K562 (cell line): ENCODE results near the gene RDH13. TPM values are rescaled to one million over a fixed set of nuclear protein-coding genes. Genes with fewer than 3 reads are reported as not detected.

Source experiments
- ATAC-seq: fragments of 200-7000 bp; cut with Tn5 transposase; 3 replicates; pipeline ENCODE4 v1.9.1; 2020; ENCODE audit warnings: moderate library complexity
- BruUV-seq: library from RNA; stranded (reverse); fragments of 400-500 nt; replicated peaks from 2 replicates; lab custom pipeline; 2021; lab: Mats Ljungman, UMichigan
- CTCF ChIA-PET: fragments of 300-600 bp; formaldehyde crosslinking; extraction: SDS; loops from one replicate; lab custom pipeline; 2021; ENCODE audit warnings: low intra/inter-chr PET ratio; lab: Yijun Ruan, JAX
- POLR2A ChIA-PET: fragments of 300-600, 350-650 bp; sonication (Branson Sonifier 250); formaldehyde crosslinking; extraction: SDS; loops from one replicate; lab custom pipeline; 2021; ENCODE audit warnings: antibody characterized with exemption, inconsistent platforms; lab: Yijun Ruan, JAX
- DNase-seq, 4 experiments: peaks; one replicate each; pipeline versions ENCODE4 v3.0.0 to v3.0.0-alpha.2; 2011 to 2018; ENCODE audit warnings: low spot score in 3 of 4, mixed read lengths in 3 of 4; ENCODE audit errors: extremely low read depth in 1 of 4
- FAIRE-seq: peaks from 2 replicates; lab custom pipeline; 2011; peaks lifted over from hg19 to GRCh38; lab: Jason Lieb, UNC
- H2AFZ ChIP-seq: 2 replicates; pipeline ENCODE4 v1.6.0; 2011; ENCODE audit warnings: low read depth, low read length, control low read depth, inconsistent platforms
- H3K27ac ChIP-seq: fragments of 200-600 bp; 3 replicates; pipeline ENCODE4 v1.8.0; 2011; ENCODE audit warnings: low read depth, mild to moderate bottlenecking, control low read depth, inconsistent platforms, low read length, moderate library complexity, mixed read lengths; ENCODE audit errors: extremely low read depth
- H3K27me3 ChIP-seq, 2 experiments: fragments of 300-600 bp in 1 of 2; 2 replicates in 1 of 2; 3 replicates in 1 of 2; pipeline versions ENCODE4 v1.6.0 to v1.8.0; 2011; ENCODE audit warnings: inconsistent platforms in 2 of 2, low read length in 2 of 2, mild to moderate bottlenecking in 1 of 2, mixed read lengths in 1 of 2, moderate library complexity in 1 of 2; ENCODE audit not compliant: control insufficient read depth in 2 of 2, insufficient read depth in 2 of 2
- H3K36me3 ChIP-seq: fragments of 300-600 bp; 3 replicates; pipeline ENCODE4 v1.8.0; 2011; ENCODE audit warnings: mild to moderate bottlenecking, low read length, inconsistent platforms; ENCODE audit not compliant: control insufficient read depth, insufficient read depth
- H3K4me1 ChIP-seq, 2 experiments: fragments of 200-600 bp in 1 of 2; replicated peaks in 1 of 2; 2 replicates in 1 of 2; 3 replicates in 1 of 2; pipeline versions ENCODE4 v1.5.1 to v1.8.0; 2011; ENCODE audit warnings: inconsistent platforms in 2 of 2, low read length in 2 of 2, mild to moderate bottlenecking in 1 of 2, mixed read lengths in 1 of 2, moderate library complexity in 1 of 2; ENCODE audit not compliant: control insufficient read depth in 2 of 2, insufficient read depth in 2 of 2
- H3K4me2 ChIP-seq: 2 replicates; pipeline ENCODE4 v1.6.1; 2011; ENCODE audit warnings: low read length, control low read depth, inconsistent platforms, mixed read lengths; ENCODE audit not compliant: insufficient read depth
- H3K4me3 ChIP-seq: fragments of 200-600 bp; sonication (generic), shearing (Covaris generic); 2 replicates; pipeline ENCODE4 v1.5.1; 2016; ENCODE audit warnings: control low read depth, inconsistent platforms
- H3K79me2 ChIP-seq: fragments of 200-600 bp; 3 replicates; pipeline ENCODE4 v1.8.0; 2011; ENCODE audit warnings: low read length, inconsistent platforms; ENCODE audit not compliant: control insufficient read depth, insufficient read depth
- H3K9ac ChIP-seq, 2 experiments: 2 replicates each; pipeline versions ENCODE4 v1.6.0 to v1.6.1; 2011; ENCODE audit warnings: low read depth in 2 of 2, low read length in 2 of 2, control low read depth in 1 of 2, inconsistent platforms in 1 of 2, mild to moderate bottlenecking in 1 of 2, mixed read lengths in 1 of 2; ENCODE audit not compliant: insufficient read depth in 1 of 2
- H3K9me1 ChIP-seq: one replicate; pipeline ENCODE4 v1.6.0; 2011; ENCODE audit warnings: inconsistent platforms, mild to moderate bottlenecking, low read length, moderate library complexity; ENCODE audit not compliant: control insufficient read depth, insufficient read depth
- H3K9me3 ChIP-seq: replicated peaks from 2 replicates; pipeline ENCODE4 v1.5.1; 2011; ENCODE audit warnings: low read depth, low read length, inconsistent platforms; ENCODE audit not compliant: control insufficient read depth, insufficient read depth
- H4K20me1 ChIP-seq: replicated peaks from 2 replicates; pipeline ENCODE4 v1.6.1; 2011; ENCODE audit warnings: low read length, inconsistent platforms, mixed read lengths; ENCODE audit not compliant: control insufficient read depth, insufficient read depth
- EGR1 ChIP-seq: fragments of 450-650 bp; conservative IDR thresholded peaks from 2 replicates; pipeline ENCODE4 v1.6.1; 2017; ENCODE audit warnings: mild to moderate bottlenecking
- HDAC1 ChIP-seq, 2 experiments: fragments of 450-650 bp; IDR thresholded peaks; 2 replicates each; pipeline ENCODE4 v1.6.1; 2016 to 2017; ENCODE audit warnings: inconsistent platforms in 1 of 2, mild to moderate bottlenecking in 1 of 2, moderate library complexity in 1 of 2
- LARP7 ChIP-seq: fragments of 450-650 bp; IDR thresholded peaks from 2 replicates; pipeline ENCODE4 v1.6.1; 2016
- MCM5 ChIP-seq: fragments of 450-650 bp; IDR thresholded peaks from 2 replicates; pipeline ENCODE4 v1.6.1; 2016; ENCODE audit warnings: low read depth
- MIER1 ChIP-seq: fragments of 450-650 bp; IDR thresholded peaks from 2 replicates; pipeline ENCODE4 v1.6.1; 2016; ENCODE audit warnings: antibody characterized with exemption, mild to moderate bottlenecking, low read depth
- ZEB2 ChIP-seq: fragments of 450-650 bp; IDR thresholded peaks from 2 replicates; pipeline ENCODE4 v1.6.1; 2016
- ZNF143 ChIP-seq: sonication (generic); formaldehyde crosslinking; IDR thresholded peaks from 2 replicates; pipeline ENCODE4 v1.9.0; 2022; ENCODE audit warnings: mild to moderate bottlenecking, missing genetic modification reagents
- WGBS: fragments of 100-300 bp; shearing (Covaris generic); methylation state at CpG from one replicate; pipeline ENCODE4 v1.1.6; 2016; ENCODE audit warnings: low coverage, mixed read lengths; ENCODE audit not compliant: insufficient coverage; ENCODE audit errors: missing lambda C conversion rate; 5-methylcytosine and 5-hydroxymethylcytosine counted together
- in situ Hi-C: fragments of 300-500 bp; cut with MboI; formaldehyde crosslinking; loops from 4 replicates; pipeline ENCODE4 v1.15.0; 2018; ENCODE audit warnings: inconsistent platforms, mixed read lengths
- intact Hi-C: fragments of 100-400 bp; cut with micrococcal nuclease; formaldehyde crosslinking; loops from 2 replicates; pipeline ENCODE4 v1.14.2; 2022
- polyA plus RNA-seq, 8 experiments: library from polyadenylated mRNA; depleted of rRNA in 4 of 8; stranded (reverse) in 5 of 8; unstranded in 3 of 8; fragments of >200 nt; fragmentation: Nextera tagmentation in 2 of 8; fragmentation: Illumina TruSeq in 1 of 8; extraction: Ambion mirVana in 2 of 8; extraction: Trizol in 1 of 8; gene quantifications; 2 replicates each; pipeline versions ENCODE4 v1.2.1 to v1.2.3, GENCODE V29; 2011 to 2014; ENCODE audit warnings: inconsistent platforms in 1 of 8, missing spikeins in 1 of 8
- total RNA-seq, 7 experiments: library from RNA; depleted of rRNA in 6 of 7; stranded (reverse); fragments of >200 nt in 6 of 7; fragmentation: Illumina TruSeq in 2 of 7; extraction: Trizol in 2 of 7; gene quantifications; 2 replicates each; pipeline versions ENCODE4 v1.2.1 to v1.2.3, GENCODE V29; 2011 to 2021; ENCODE audit warnings: low replicate concordance in 1 of 7
- TF ChIP-seq, protein P1 (sequence below), 2 experiments: fragments of 450-650 bp; formaldehyde crosslinking in 1 of 2; IDR thresholded peaks; 2 replicates each; pipeline versions ENCODE4 v1.4.0 to v1.6.1; 2014 to 2020; ENCODE audit warnings: mild to moderate bottlenecking in 2 of 2, borderline replicate concordance in 1 of 2, low read depth in 1 of 2

RDH13 gene
- total and polyA plus RNA-seq, 9 of the 15 experiments (the other 6 are each of a cell fraction or from before 2014, with no cell fraction given), result 7.5 to 70.3 (median 39.5) TPM

DNA sequence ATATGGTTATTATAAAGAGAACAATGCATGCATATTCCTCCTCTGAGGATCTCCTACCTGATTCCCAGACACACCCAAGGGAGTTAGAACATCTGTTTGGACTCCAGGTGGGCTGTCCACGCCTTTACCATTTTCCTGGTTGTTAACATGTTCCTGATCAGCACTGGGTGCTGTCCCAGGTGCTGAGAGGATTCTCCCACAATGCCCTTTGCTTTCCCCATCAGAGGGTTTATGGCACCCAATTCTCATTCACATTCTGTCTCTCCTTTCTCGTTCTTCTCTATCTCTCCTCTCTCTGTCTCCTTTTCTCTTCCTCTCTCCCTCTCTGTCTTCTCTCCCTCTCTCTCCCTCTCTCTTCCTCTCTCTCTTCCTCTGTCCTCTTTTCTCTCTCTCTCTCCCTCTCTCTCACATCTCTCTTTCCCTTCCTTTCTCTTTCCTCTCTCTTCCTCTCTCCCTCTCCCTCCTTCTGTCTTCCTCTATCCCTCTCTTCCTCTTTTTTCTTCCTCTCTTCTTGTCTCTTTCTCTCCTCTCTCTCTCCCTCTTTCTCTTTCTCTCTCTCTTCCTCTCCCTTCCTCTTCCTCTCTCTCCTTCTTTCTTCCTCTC is 3.3 kb upstream of the RDH13 start:
- no peak overlapping the region for H3K4me3 ChIP-seq
- peaks cover 8% of the 10 kb centered on the region in 2 experiments; a peak in 4 of 5 replicates for H3K27me3 ChIP-seq
- FAIRE-seq (peak; percentile 40), ATAC-seq (no peak), DNase-seq (peak in 2 of 4 experiments; percentile 40 to 49)
- peaks cover 6% of the 10 kb centered on the region; the same call in 1 of the 3 replicates for H3K36me3 ChIP-seq
- CTCF ChIA-PET, result no interaction called here
- POLR2A ChIA-PET, result interaction anchor here (1.9 kb wide), 2 partner anchors 12 to 19 kb away, joined by 4 to 5 read pairs; no protein-coding TSS in a partner anchor
- no peak overlapping the region for H3K9ac ChIP-seq
- in situ Hi-C loops, result no loop called here
- peaks cover 18 to 25% of the 10 kb centered on the region in 2 experiments for H3K4me1 ChIP-seq
- intact Hi-C loops, result no loop called here
- H3K27ac ChIP-seq, result no peak overlapping the region
- H4K20me1 ChIP-seq, result 0 out of 2 replicates have a peak, but pooled peaks cover 4% of the 10 kb centered on the region
- H3K4me2 ChIP-seq, result no peak overlapping the region
- H3K79me2 ChIP-seq, result peaks cover 17% of the 10 kb centered on the region
- H2AFZ ChIP-seq, result no peak overlapping the region
- H3K9me3 ChIP-seq, result no peaks in the 10 kb centered on the region
- H3K9me1 ChIP-seq, result no peaks in the 10 kb centered on the region
- no TSS peak for BruUV-seq
- 0% methylated on average over 2 of the region's 2 CpGs for WGBS
- TF ChIP-seq HDAC1 (IDR thresholded peaks at IDR 0.05), result peak in 1 of 2 experiments; percentile 55; a peak in 1 of 4 replicates
- TF ChIP-seq LARP7, result 0 out of 2 replicates have a peak, but pooled peaks have one; percentile 56
- TF ChIP-seq ZEB2, result peak; percentile 81; the same call in 1 of the 2 replicates
- peak; percentile 75 for TF ChIP-seq ZNF143 (CRISPR knock-in tag)
- TF ChIP-seq, protein P1, sequence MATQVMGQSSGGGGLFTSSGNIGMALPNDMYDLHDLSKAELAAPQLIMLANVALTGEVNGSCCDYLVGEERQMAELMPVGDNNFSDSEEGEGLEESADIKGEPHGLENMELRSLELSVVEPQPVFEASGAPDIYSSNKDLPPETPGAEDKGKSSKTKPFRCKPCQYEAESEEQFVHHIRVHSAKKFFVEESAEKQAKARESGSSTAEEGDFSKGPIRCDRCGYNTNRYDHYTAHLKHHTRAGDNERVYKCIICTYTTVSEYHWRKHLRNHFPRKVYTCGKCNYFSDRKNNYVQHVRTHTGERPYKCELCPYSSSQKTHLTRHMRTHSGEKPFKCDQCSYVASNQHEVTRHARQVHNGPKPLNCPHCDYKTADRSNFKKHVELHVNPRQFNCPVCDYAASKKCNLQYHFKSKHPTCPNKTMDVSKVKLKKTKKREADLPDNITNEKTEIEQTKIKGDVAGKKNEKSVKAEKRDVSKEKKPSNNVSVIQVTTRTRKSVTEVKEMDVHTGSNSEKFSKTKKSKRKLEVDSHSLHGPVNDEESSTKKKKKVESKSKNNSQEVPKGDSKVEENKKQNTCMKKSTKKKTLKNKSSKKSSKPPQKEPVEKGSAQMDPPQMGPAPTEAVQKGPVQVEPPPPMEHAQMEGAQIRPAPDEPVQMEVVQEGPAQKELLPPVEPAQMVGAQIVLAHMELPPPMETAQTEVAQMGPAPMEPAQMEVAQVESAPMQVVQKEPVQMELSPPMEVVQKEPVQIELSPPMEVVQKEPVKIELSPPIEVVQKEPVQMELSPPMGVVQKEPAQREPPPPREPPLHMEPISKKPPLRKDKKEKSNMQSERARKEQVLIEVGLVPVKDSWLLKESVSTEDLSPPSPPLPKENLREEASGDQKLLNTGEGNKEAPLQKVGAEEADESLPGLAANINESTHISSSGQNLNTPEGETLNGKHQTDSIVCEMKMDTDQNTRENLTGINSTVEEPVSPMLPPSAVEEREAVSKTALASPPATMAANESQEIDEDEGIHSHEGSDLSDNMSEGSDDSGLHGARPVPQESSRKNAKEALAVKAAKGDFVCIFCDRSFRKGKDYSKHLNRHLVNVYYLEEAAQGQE (IDR thresholded peaks at IDR 0.05; ENCODE audit: borderline replicate concordance), result peak; percentile 97
- TF ChIP-seq, protein P1 (CRISPR knock-in tag; IDR thresholded peaks at IDR 0.05; ENCODE audit: low read depth), result peak; percentile 81
- TF ChIP-seq MCM5, result no peak
- TF ChIP-seq MIER1, result peak; percentile 91
- TF ChIP-seq EGR1, result no peak
